Superior temporal gyrus (tissue), 1 donor: ENCODE measurements around the gene NR1H2.
A peak's percentile ranks its signal among the peaks of the same experiment; 100 is the strongest.

Experiments used
- DNase-seq: peaks from one replicate; pipeline ENCODE4 v3.0.0-alpha.2; 2016; ENCODE audit errors: extremely low spot score

The NR1H2 gene

GRCh38 chr19:50422397-50423278 lies 46.4 kb downstream of the NR1H2 start:
- DNase-seq, result no peak

DNA sequence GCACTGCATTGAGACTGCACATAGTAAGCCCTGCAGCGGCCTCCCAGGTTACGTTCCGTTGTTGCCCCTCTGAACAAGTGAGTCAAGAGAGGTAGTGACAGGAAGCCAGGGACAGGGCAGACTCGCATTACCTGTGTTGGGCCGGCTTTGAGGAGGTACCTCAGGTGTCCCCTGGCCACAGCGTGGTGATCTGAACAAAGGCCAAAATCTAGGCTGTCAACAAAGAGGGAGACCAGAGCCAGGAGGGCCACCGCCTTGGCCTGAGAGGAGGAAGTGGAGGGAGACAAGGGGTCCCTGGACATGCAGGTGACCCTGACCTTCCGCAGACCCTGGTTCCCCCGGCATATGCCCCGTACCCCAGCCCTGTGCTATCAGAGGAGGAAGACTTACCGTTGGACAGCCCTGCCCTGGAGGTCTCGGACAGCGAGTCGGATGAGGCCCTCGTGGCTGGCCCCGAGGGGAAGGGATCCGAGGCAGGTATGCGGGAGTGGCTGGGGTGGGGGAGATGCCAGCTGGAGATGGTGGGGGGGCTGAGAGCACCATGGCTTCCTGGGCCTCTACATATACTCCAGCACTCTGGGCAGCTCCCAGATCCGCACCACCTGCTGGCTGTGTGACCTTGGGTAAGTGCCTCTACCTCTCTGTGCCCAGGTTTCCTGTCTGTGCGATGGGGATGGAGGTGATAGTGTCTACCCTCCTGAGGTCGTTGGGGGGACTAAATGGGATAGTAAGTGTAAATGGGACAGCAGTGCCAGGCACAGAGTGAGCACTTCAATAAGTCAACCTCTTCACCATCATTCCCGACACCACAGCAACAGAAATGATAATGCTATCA lies 47.2 kb downstream of the NR1H2 start:
- DNase-seq, result no peak

GRCh38 chr19:50425581-50425980 lies 49.3 kb downstream of the NR1H2 start:
- no peak for DNase-seq

- DNase-seq, result no peak
Measured at GRCh38 chr19:50427318-50427925, 51.2 kb downstream of the NR1H2 start.

DNA sequence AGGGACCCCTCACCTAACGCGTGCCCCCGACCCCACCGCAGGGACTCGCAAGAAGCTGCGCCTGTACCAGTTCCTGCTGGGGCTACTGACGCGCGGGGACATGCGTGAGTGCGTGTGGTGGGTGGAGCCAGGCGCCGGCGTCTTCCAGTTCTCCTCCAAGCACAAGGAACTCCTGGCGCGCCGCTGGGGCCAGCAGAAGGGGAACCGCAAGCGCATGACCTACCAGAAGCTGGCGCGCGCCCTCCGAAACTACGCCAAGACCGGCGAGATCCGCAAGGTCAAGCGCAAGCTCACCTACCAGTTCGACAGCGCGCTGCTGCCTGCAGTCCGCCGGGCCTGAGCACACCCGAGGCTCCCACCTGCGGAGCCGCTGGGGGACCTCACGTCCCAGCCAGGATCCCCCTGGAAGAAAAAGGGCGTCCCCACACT lies 51.8 kb downstream of the NR1H2 start:
- DNase-seq, result peak; percentile 55

DNA sequence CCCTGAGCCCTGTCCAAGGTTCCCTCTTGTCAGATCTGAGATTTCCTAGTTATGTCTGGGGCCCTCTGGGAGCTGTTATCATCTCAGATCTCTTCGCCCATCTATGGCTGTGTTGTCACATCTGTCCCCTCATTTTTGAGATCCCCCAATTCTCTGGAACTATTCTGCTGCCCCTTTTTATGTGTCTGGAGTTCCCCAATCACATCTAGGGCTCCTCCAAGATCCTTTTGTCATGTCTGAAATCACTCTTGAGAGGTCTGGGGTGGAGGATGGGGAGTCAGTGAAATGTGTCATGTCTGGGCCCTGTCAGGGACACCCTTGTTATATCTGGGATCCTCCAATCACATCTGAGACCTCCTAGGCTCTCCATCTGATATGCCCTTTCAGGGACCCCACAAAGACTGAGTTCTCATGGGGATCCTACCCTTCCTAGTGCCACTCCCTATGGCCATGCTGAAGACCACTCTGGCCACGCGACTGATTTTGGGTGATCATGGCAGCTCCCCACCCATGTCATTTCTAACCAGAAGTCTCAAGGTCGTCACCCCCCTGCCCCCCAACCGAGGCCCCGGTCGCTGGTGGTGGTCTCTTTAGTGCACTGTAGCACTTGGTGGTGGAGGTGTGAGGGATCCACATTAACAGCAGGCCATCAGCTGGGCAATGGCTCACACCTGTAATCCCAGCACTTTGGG lies 52.7 kb downstream of the NR1H2 start:
- DNase-seq, result no peak

DNA sequence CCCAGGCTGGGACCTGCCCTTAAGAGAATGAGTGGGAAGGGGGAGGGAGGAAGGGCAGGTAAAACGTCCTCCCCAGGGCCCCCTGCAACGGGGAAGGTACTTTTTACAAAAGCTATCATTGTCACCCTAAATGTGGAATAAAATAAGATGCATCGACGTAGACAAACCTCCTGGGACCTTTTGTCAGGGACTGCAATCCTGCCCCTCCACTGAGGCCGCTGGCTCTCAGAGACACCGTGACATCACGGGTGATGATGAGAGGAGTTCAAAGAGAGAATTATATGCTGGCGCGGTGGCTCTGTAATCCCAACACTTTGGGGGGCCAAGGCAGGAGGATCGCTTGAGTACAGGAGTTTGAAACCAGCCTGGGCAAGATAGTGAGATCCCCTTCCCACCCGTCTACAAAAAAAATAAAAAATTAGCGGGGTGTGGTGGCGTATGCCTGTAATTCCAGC lies 54.7 kb downstream of the NR1H2 start:
- DNase-seq, result no peak

DNA sequence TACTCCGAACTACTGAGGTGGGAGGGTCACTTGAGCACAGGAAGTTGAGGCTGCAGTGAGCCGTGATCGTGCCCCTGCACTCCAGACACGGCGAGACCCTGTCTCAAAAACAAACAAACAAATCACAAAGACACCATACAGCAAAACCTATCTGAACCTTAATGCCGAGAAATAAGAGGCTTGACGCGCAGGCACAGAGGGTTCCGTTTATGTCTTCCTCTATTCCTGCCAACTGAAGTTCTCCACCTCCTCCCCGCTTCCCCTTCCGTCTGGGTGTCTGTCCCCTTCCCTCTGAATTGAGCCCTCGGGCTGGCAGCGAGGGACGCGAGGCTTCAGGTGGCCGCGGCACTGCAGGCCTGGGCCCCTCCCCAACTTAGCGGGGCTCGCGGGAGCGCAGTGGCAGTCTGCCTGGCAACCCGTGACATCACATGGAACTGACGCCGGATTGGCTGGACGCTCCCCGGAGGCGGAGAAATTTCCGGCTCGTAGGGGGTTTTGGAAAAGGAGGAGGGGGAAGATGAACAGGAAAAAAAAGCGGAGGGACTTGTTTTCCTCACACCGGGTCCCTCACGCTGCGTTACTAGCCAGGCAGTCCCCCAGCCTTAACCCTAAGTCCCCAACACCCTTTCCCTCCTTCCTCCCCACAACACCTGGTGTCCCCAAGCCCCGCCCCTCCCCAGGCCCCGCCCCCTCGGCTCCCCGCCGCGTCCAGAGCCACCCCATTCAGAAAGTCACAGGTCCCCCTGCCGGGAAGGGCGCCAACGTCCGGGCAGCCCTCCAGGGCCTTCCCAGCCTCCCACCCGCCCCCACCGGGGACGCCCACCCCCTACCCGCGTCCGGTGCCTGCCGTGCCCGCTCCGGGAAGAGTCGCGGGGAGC lies 55.3 kb downstream of the NR1H2 start:
- DNase-seq, result peak; percentile 88

DNA sequence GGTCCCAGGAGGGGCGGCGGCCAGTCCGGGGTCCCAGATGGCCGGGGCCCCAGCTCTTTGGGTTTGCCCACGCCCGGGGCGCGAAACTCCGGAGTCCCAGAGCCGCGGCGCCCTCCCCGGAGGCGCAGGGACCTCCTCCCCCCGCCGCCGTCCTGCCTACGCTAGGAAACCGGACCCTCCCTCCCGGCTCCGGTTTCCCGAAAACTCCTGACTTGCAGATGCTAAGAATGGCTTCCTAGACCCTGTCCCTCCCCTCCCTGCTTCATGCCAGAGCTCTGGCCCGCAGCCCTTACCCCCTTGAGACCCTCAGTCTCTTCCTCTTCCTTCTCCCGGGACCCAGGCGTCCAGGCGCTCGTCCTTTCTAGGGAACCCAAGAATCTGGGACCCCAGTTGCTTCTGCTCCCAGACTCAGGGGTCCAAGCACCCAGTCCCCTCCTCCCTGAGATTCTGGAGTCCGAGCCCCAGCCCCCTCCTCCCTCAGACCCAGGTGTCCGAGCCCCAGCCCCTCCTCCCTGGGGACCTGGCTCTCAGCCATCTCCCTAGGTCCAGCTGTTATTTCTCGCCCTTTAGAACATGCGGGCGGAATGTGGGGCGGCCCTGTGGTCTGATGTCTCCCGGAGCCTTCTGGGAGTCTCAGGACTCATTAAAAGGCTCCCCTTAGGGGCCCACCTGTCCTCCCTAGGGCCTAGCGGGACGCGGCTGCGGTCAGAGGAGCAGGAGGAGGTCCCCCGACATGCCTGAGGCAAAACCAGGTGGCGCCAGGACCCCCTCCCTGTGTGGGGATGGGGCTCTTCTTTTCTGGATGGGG lies 56.2 kb downstream of the NR1H2 start, which contains the start of gene MYBPC2:
MYBPC2 (plus strand) TSS at position 672 of the 808 bp plus-strand sequence; CDS start at position 734, 62 bp downstream.
- no peak for DNase-seq
